Cardiac ventricle fibroblast (primary cell): ENCODE results near the gene TMEM200B. TPM values are rescaled to one million over a fixed set of nuclear protein-coding genes. Genes with fewer than 3 reads are reported as not detected.

ENCODE experiments used
- total RNA-seq: library from RNA; depleted of rRNA; stranded (reverse); fragments of >200 nt; gene quantifications from 2 replicates; pipeline ENCODE4 v1.2.3, GENCODE V29; 2015

The TMEM200B gene
- total RNA-seq: 9.2 and 12.5 TPM in 2 replicates

GRCh38 chr1:29123887-29124365 is at the start of gene TMEM200B:
TMEM200B (minus strand) TSS chr1:29123903; CDS start chr1:29121828, 2,075 bp downstream.

Other genes starting within 250 kb of the TMEM200B start
- gene EPB41, start 209.3 kb downstream of the TMEM200B start, total RNA-seq: 2.9 and 3.5 TPM in 2 replicates
- gene SRSF4, start 58.0 kb upstream of the TMEM200B start, total RNA-seq: 30.5 and 35.0 TPM in 2 replicates
- gene MECR, start 107.0 kb upstream of the TMEM200B start, total RNA-seq: 11.9 and 15.2 TPM in 2 replicates
- 25.5 and 37.1 TPM in 2 replicates for gene PTPRU, start 112.6 kb upstream of the TMEM200B start, total RNA-seq